Measurements from ENCODE around the gene SRD5A1. TPM values are rescaled to one million over a fixed set of nuclear protein-coding genes. Genes with fewer than 3 reads are reported as not detected.

Gene SRD5A1
- total RNA-seq, 2 experiments from 2014 or later: 11.0 to 16.2 TPM

DNA sequence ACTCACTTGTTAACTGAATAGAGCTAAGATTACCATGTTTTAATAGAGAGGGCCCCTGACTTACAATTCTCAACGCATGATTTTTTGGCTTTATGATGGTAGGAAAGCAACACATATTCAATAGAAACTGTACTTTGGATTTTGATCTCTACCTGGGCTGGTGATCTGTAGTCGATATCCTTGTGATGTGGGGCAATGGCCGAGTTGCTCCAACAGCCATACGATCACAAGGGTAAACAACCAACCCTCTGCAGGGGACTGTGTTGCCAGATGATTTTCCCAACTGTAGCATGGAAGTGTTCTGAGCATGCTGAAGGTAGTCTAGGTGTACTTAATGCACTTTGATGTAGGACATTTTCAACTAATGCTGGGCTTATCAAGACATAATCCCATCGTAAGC lies 36.9 kb upstream of the SRD5A1 start:
- Mint-ChIP-seq H3K36me3 (peaks cover 38% of the 10 kb centered on the region), H3K27me3 (no peaks in the 10 kb centered on the region), H3K27ac (no peak overlapping the region), H3K4me1 (no peaks in the 10 kb centered on the region), H3K4me3 (no peak overlapping the region), H3K9me3 (ENCODE audit: low read depth) (no peaks in the 10 kb centered on the region)
- CTCF ChIA-PET: no interaction called here
- ATAC-seq: no peak
- peak; percentile 19 for DNase-seq

DNA sequence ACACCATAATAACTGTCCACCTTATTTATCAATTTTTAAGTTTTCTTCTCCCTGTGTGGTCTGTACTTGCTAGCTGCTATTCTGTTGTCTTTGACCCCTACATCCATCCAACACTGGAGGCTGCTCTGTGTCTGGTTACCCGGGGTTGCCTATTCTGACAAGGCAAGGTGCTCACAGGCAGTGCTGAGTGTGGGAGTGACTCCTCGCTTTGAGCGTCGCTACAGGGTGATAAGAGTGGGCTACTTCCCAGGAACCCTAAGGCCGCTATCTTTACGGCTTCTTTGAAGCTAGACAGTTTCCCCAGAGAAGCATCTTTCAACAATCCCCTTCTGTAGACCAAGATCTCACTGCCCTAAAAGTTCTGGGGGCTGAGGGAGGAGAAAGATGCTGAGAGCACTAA lies 35.7 kb upstream of the SRD5A1 start:
- H3K4me3 Mint-ChIP-seq: no peak overlapping the region
- peak; percentile 4 for DNase-seq
- no peaks in the 10 kb centered on the region for H3K9me3 Mint-ChIP-seq (ENCODE audit: low read depth)
- CTCF ChIA-PET: no interaction called here
- no peaks in the 10 kb centered on the region for H3K4me1 Mint-ChIP-seq
- peaks cover 49% of the 10 kb centered on the region for H3K36me3 Mint-ChIP-seq
- H3K27ac Mint-ChIP-seq: no peak overlapping the region
- H3K27me3 Mint-ChIP-seq: no peaks in the 10 kb centered on the region
- no peak for ATAC-seq

- no peak for ATAC-seq
- H3K9me3 Mint-ChIP-seq (ENCODE audit: low read depth): no peaks in the 10 kb centered on the region
- CTCF ChIA-PET: no interaction called here
- no peaks in the 10 kb centered on the region for H3K4me1 Mint-ChIP-seq
- H3K27me3 Mint-ChIP-seq: no peaks in the 10 kb centered on the region
- peaks cover 55% of the 10 kb centered on the region for H3K36me3 Mint-ChIP-seq
- no peak overlapping the region for H3K27ac Mint-ChIP-seq
- no peak overlapping the region for H3K4me3 Mint-ChIP-seq
- DNase-seq: no peak
These were observed 34.8 kb upstream of the SRD5A1 start for GRCh38 chr5:6598351-6598900.

GRCh38 chr5:6599739-6600138 lies 33.5 kb upstream of the SRD5A1 start:
- no peak overlapping the region for H3K27ac Mint-ChIP-seq
- peaks cover 66% of the 10 kb centered on the region for H3K36me3 Mint-ChIP-seq
- no peak for DNase-seq
- ATAC-seq: no peak
- CTCF ChIA-PET: no interaction called here
- H3K4me3 Mint-ChIP-seq: no peak overlapping the region
- H3K4me1 Mint-ChIP-seq: no peaks in the 10 kb centered on the region
- H3K9me3 Mint-ChIP-seq (ENCODE audit: low read depth): no peaks in the 10 kb centered on the region
- H3K27me3 Mint-ChIP-seq: no peaks in the 10 kb centered on the region

DNA sequence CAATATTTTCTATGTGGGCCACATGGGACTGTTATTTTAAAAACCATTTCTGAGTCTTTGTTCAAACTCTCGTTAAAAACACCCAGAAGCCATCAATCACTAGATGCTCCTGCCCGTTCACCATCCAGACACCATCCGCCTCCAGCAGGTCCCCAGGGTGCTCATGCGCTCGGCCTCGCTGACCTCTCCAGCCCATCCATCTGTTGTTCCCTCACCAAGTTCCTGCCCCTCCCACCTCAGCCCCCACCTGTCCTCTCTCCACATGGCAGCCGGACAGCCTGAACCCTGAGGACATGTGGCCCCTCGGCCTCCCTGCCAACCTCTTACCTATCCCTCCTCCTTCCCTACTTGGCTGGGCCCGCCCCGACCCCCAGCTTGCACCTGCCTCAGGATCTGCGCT lies 32.0 kb upstream of the SRD5A1 start:
- no peak for DNase-seq
- Mint-ChIP-seq H3K27ac (no peak overlapping the region), H3K4me1 (no peaks in the 10 kb centered on the region), H3K27me3 (no peaks in the 10 kb centered on the region), H3K36me3 (peaks cover 71% of the 10 kb centered on the region), H3K9me3 (ENCODE audit: low read depth) (no peaks in the 10 kb centered on the region), H3K4me3 (no peak overlapping the region)
- ATAC-seq: no peak
- CTCF ChIA-PET: no interaction called here

- H3K27ac Mint-ChIP-seq: no peak overlapping the region
- H3K36me3 Mint-ChIP-seq: peaks cover 71% of the 10 kb centered on the region
- no peak for DNase-seq
- no peaks in the 10 kb centered on the region for H3K9me3 Mint-ChIP-seq (ENCODE audit: low read depth)
- no peak overlapping the region for H3K4me3 Mint-ChIP-seq
- no peak for ATAC-seq
- no peaks in the 10 kb centered on the region for H3K4me1 Mint-ChIP-seq
- CTCF ChIA-PET: no interaction called here
- H3K27me3 Mint-ChIP-seq: no peaks in the 10 kb centered on the region
These were observed 31.4 kb upstream of the SRD5A1 start for GRCh38 chr5:6601816-6602215.

DNA sequence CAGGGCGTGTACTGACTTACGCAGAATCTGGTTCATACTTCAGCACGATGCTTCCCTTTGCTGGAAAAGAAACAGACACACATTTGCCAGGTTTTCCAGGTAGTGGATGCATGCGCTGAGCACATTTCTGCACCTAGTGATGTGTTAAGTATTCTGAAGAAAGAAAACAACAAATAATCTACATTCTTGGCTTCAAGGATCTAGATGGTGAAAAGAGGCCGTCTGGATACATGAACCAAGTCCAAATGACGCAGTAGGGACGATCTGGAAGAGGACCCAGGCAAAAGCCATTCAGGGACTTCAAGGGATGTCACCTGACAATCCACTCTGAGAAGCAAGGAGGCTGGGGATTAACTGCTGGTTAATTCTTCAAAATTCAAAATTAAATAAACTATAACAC lies 30.8 kb upstream of the SRD5A1 start:
- CTCF ChIA-PET: no interaction called here
- no peak overlapping the region for H3K27ac Mint-ChIP-seq
- H3K4me3 Mint-ChIP-seq: no peak overlapping the region
- peaks cover 73% of the 10 kb centered on the region for H3K36me3 Mint-ChIP-seq
- no peaks in the 10 kb centered on the region for H3K4me1 Mint-ChIP-seq
- no peaks in the 10 kb centered on the region for H3K9me3 Mint-ChIP-seq (ENCODE audit: low read depth)
- ATAC-seq (no peak), DNase-seq (no peak)
- H3K27me3 Mint-ChIP-seq: no peaks in the 10 kb centered on the region

GRCh38 chr5:6603643-6604042 lies 29.6 kb upstream of the SRD5A1 start:
- H3K4me1 Mint-ChIP-seq: peaks cover 3% of the 10 kb centered on the region
- peaks cover 73% of the 10 kb centered on the region for H3K36me3 Mint-ChIP-seq
- ATAC-seq: no peak

DNA sequence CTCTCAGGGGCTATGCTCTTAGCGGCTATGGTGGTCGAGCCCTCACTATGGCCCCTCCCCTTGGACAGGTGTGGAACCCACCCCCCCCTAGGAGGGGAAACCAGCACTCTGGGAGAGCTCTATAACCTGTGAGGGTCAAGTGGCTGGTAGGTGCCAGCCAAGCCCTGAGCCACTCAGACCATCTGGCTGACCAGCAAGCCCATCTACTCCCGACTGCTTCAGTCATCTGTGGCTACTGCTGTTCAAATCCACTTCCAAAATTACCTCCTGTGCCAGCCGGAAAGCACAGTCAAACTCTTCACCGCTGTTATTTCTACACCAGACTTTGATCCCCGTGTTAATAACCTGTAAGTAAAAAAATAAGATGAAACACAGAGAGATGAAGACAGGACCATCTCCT lies 28.9 kb upstream of the SRD5A1 start:
- Mint-ChIP-seq H3K27me3 (no peaks in the 10 kb centered on the region), H3K4me3 (no peak overlapping the region), H3K27ac (no peak overlapping the region), H3K9me3 (ENCODE audit: low read depth) (no peaks in the 10 kb centered on the region), H3K36me3 (peaks cover 73% of the 10 kb centered on the region), H3K4me1 (peaks cover 3% of the 10 kb centered on the region)
- ATAC-seq: no peak
- CTCF ChIA-PET: no interaction called here
- no peak for DNase-seq

More at GRCh38 chr5:6603643-6604042, 29.6 kb upstream of the SRD5A1 start:
- Mint-ChIP-seq H3K4me3 (no peak overlapping the region), H3K9me3 (ENCODE audit: low read depth) (no peaks in the 10 kb centered on the region), H3K27me3 (no peaks in the 10 kb centered on the region), H3K27ac (no peak overlapping the region)
- CTCF ChIA-PET: no interaction called here
- no peak for DNase-seq

- Mint-ChIP-seq H3K4me1 (peaks cover 3% of the 10 kb centered on the region), H3K9me3 (ENCODE audit: low read depth) (no peaks in the 10 kb centered on the region), H3K4me3 (no peak overlapping the region), H3K27ac (no peak overlapping the region), H3K27me3 (no peaks in the 10 kb centered on the region), H3K36me3 (peaks cover 74% of the 10 kb centered on the region)
- CTCF ChIA-PET: no interaction called here
- DNase-seq (no peak), ATAC-seq (no peak)
These were observed 28.3 kb upstream of the SRD5A1 start for GRCh38 chr5:6604946-6605345.

DNA sequence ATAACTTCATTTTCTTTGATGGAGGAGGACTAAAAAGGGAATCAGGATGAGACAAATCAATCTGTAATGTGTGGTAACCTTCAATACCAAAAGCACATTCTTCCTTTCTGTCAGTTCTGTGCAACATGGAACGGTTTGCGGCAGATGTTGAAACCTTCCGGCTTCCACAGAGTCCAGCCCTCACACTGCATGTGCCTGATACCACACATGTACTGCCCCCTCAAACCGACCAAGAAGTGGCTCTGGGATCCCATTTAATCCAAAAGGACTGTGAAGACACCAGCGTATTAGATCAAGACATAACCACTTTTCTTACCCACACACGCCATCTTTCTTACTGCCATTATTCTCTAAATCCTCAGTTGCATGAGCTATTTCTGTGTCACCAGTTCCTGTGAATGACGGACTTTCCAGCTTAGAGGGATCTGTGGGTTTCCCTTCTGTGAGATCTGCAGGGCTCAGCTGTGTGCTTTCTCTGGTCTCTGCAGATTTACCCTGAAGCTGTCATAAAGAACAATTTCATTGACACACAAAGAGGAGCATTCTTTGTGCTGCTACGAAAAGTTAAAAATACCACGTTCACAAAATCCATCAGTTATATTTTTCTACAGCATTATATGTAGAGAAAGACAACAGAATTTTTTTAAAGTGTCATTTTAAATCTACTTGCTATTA lies 26.2 kb upstream of the SRD5A1 start:
- H3K4me1 Mint-ChIP-seq: peaks cover 3% of the 10 kb centered on the region
- H3K36me3 Mint-ChIP-seq: peaks cover 68% of the 10 kb centered on the region
- ATAC-seq (no peak), DNase-seq (no peak)
- H3K27me3 Mint-ChIP-seq: no peaks in the 10 kb centered on the region
- CTCF ChIA-PET: no interaction called here
- no peak overlapping the region for H3K27ac Mint-ChIP-seq
- H3K4me3 Mint-ChIP-seq: no peak overlapping the region
- no peaks in the 10 kb centered on the region for H3K9me3 Mint-ChIP-seq (ENCODE audit: low read depth)

DNA sequence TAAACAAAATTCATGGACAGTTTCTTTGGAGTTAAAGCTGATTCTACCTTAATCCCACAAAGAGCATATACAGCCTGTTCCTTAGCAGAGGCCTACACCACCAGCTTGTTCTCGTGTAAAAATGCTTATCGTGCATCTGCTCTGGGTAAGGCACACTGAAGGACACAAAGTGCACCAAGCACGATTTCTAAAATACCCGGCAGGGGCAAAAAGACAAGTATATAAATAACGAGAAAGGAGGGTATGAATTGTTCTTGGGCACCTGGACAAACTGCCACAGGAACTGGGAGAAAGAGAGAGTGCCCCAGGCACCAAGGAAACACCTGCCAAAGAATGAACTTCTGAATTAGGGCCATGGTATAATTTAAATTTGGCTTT lies 25.7 kb upstream of the SRD5A1 start:
- Mint-ChIP-seq H3K4me1 (peaks cover 3% of the 10 kb centered on the region), H3K27ac (no peak overlapping the region)
- CTCF ChIA-PET: no interaction called here

DNA sequence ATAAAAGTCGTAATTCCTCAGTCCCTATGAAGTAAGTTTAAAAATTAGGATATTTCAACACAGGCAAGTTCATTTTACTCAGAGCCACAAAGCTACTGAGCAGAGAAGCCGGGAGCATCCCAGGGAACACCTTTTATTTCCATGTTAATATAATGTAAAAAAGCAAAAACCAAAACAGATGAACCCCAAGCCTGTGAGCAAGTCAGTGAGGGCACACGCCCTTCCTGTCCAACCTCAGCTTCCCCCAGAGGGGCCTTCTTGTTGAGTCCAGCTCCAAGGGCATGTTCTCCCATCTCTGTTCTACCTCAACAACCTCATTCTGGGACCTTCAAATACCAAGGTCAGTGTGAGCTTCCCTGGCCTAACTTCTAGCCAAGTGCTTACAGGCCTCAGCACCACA lies 25.2 kb upstream of the SRD5A1 start:
- no peaks in the 10 kb centered on the region for H3K9me3 Mint-ChIP-seq (ENCODE audit: low read depth)
- peak overlapping the region; percentile 38 for H3K27ac Mint-ChIP-seq
- peaks cover 67% of the 10 kb centered on the region for H3K36me3 Mint-ChIP-seq
- no peak for DNase-seq
- H3K4me1 Mint-ChIP-seq: peaks cover 3% of the 10 kb centered on the region
- no peak overlapping the region for H3K4me3 Mint-ChIP-seq
- no peaks in the 10 kb centered on the region for H3K27me3 Mint-ChIP-seq
- CTCF ChIA-PET: no interaction called here
- no peak for ATAC-seq

More for the DNA sequence above, 25.7 kb upstream of the SRD5A1 start:
- no peaks in the 10 kb centered on the region for H3K27me3 Mint-ChIP-seq
- H3K9me3 Mint-ChIP-seq (ENCODE audit: low read depth): no peaks in the 10 kb centered on the region
- no peak for DNase-seq
- peaks cover 68% of the 10 kb centered on the region for H3K36me3 Mint-ChIP-seq
- no peak for ATAC-seq
- H3K4me3 Mint-ChIP-seq: no peak overlapping the region

DNA sequence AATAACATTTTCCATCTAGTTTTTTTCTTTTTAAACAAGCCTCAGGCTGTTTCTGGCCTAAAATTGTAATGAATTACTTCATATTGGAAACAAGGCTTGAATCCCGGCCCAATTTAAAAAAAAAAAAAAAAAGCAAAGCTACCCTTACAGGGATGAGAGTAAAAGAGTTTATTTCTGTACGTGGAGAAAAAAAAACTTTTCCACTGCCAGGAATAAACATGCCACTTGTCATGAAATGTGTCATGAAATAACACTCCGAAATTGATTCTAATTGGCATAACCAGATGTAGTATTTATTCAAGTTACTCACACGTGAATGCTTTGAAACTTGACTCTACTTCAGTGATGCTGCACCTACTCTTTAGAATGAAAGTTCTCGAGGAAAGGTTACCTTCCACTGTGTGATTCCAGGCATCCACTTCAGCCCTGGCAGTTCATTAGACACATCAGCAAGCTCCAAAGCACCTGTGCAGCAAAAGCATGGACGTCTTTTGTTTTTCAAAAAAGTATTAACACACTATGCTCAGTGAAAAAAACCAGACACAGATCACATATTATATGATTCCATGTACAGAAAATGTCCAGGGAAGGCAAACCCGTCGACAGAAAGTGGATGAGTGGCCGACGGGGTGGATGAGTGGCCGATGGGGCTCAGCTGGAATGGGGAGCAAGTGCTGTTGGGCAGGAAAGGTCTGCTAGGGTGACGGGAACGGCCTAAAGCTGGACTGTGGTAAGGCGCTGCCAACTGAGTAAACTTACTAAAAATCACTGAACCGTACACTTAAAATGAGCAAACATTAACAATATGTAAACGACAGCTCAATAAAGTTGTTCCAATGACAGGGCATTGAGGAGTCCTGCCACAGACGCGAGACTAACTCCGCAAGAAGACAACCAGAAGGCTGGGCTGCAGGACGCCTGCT lies 21.6 kb upstream of the SRD5A1 start:
- Mint-ChIP-seq H3K27me3 (no peaks in the 10 kb centered on the region), H3K9me3 (ENCODE audit: low read depth) (no peaks in the 10 kb centered on the region), H3K4me1 (peaks cover 15% of the 10 kb centered on the region), H3K27ac (no peak overlapping the region), H3K36me3 (peaks cover 76% of the 10 kb centered on the region), H3K4me3 (no peak overlapping the region)
- CTCF ChIA-PET: no interaction called here
- ATAC-seq: no peak
- DNase-seq: no peak

All from activated CD8-positive, alpha-beta memory T cell treated with anti-CD3 and anti-CD28 coated beads, Interleukin-2, amount 10 ng/mL, durations not matched to agents 7 days and 5 days (primary cell).